Measurements from ENCODE around the gene CLCN4.

The CLCN4 gene

DNA sequence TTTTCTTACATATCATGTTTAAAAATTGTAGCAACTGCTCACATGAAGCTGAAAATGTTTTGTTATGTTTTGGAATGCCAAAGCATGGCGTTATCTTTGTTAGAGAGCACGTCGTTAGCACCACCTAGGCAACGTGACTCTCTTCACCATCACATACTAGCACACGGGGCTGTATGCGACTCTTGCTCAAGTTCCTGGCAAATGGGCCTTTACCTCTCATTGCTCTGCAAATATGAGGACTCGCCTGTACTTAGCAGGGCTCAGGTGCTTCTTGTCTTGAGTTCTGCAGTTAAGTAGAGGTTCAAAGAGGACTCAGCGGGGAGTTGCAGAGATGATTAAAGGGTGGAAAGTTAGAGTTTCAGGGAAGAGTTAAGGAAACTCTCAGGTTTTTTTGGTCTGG lies 59.4 kb downstream of the CLCN4 start:
- H3K27ac ChIP-seq (ENCODE audit: low read depth, low read length) = no peak overlapping the region
- H3K9ac ChIP-seq (ENCODE audit: low read length) = no peak overlapping the region
- H3K4me1 ChIP-seq (ENCODE audit: control insufficient read depth, insufficient read depth, low read length) = no peaks in the 10 kb centered on the region
- no peaks in the 10 kb centered on the region for H3K36me3 ChIP-seq (ENCODE audit: control insufficient read depth, insufficient read depth, low read length)
- peaks cover 3% of the 10 kb centered on the region for H3K27me3 ChIP-seq (ENCODE audit: control insufficient read depth, insufficient read depth, low read length)
- H3K4me3 ChIP-seq (ENCODE audit: low read length) = no peak overlapping the region

GRCh38 chrX:10217198-10217597 lies 60.4 kb downstream of the CLCN4 start:
- Histone ChIP-seq H3K27ac (ENCODE audit: low read depth, low read length) (no peak overlapping the region), H3K27me3 (ENCODE audit: control insufficient read depth, insufficient read depth, low read length) (peaks cover 3% of the 10 kb centered on the region), H3K4me1 (ENCODE audit: control insufficient read depth, insufficient read depth, low read length) (no peaks in the 10 kb centered on the region), H3K4me3 (ENCODE audit: low read length) (no peak overlapping the region), H3K36me3 (ENCODE audit: control insufficient read depth, insufficient read depth, low read length) (no peaks in the 10 kb centered on the region), H3K9ac (ENCODE audit: low read length) (no peak overlapping the region)

GRCh38 chrX:10221651-10222050 lies 64.9 kb downstream of the CLCN4 start:
- H3K36me3 ChIP-seq (ENCODE audit: control insufficient read depth, insufficient read depth, low read length) = no peaks in the 10 kb centered on the region

DNA sequence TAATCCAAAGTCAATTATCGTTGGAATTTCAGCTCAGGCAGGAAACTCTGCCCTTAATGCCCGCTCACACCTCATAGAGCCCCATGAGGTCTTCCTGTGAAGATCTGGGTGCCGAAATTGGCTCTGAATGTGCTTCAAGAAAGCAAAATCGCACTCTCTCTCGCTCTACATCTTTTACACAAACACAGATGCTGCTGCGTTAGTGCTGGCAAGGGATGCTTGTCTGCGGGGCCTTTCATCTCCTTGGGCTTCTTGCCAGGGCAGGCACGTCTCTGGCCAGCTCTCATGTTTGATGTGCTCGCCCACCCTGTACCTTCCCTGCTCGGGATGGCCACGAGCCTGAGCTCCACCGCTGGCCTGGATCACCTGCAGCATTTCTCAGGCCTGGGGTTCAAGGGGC lies 66.5 kb downstream of the CLCN4 start:
- no peak overlapping the region for H3K9ac ChIP-seq (ENCODE audit: low read length)
- no peaks in the 10 kb centered on the region for H3K4me1 ChIP-seq (ENCODE audit: control insufficient read depth, insufficient read depth, low read length)
- peak overlapping the region; percentile 63 for H3K27ac ChIP-seq (ENCODE audit: low read depth, low read length)
- H3K36me3 ChIP-seq (ENCODE audit: control insufficient read depth, insufficient read depth, low read length) = no peaks in the 10 kb centered on the region
- H3K4me3 ChIP-seq (ENCODE audit: low read length) = no peak overlapping the region
- H3K27me3 ChIP-seq (ENCODE audit: control insufficient read depth, insufficient read depth, low read length) = peaks cover 3% of the 10 kb centered on the region

More at GRCh38 chrX:10221651-10222050, 64.9 kb downstream of the CLCN4 start:
- no peak overlapping the region for H3K9ac ChIP-seq (ENCODE audit: low read length)
- H3K4me3 ChIP-seq (ENCODE audit: low read length) = no peak overlapping the region
- H3K27me3 ChIP-seq (ENCODE audit: control insufficient read depth, insufficient read depth, low read length) = peaks cover 3% of the 10 kb centered on the region
- no peak overlapping the region for H3K27ac ChIP-seq (ENCODE audit: low read depth, low read length)
- H3K4me1 ChIP-seq (ENCODE audit: control insufficient read depth, insufficient read depth, low read length) = no peaks in the 10 kb centered on the region

DNA sequence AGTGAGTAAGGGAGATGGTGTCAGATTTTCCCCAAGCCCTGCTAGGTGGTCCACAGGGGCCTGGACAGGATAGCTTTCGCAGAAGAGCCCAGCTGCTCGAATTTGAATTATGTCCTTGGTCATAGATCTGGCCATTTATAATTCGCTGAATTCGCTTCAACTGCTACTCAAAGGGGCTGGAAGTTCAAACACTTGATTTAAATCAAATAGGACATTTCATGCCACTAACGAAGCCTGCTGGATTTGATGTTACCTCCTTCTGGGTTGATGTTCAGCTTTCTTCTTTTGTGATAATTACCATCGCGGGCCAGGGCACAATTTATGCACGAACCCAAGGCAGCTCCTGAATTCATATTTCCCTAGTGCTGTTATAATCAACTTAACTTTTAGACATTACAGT lies 67.0 kb downstream of the CLCN4 start:
- Histone ChIP-seq H3K4me1 (ENCODE audit: control insufficient read depth, insufficient read depth, low read length) (no peaks in the 10 kb centered on the region), H3K27me3 (ENCODE audit: control insufficient read depth, insufficient read depth, low read length) (peaks cover 3% of the 10 kb centered on the region), H3K27ac (ENCODE audit: low read depth, low read length) (no peak overlapping the region), H3K36me3 (ENCODE audit: control insufficient read depth, insufficient read depth, low read length) (no peaks in the 10 kb centered on the region), H3K4me3 (ENCODE audit: low read length) (no peak overlapping the region), H3K9ac (ENCODE audit: low read length) (no peak overlapping the region)

DNA sequence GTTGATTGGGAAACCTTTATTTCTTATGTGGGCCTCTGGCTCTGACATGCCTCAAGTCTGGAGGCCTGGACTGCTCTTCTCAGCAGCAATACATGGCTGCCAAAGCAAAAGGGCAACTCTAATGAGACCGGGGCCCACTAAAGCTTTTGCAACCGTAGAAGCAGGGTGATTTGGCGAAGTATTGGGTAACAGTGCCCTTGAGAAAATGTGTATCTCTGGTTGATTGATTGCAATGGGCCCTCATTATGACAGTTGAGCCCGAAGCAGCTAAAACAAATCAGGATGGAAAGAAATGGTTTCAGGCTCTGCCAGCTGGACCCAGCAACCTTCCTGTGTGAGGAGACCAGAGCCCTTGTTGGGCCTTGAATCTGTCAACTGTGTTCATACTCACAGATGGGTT lies 73.4 kb downstream of the CLCN4 start:
- H3K36me3 ChIP-seq (ENCODE audit: control insufficient read depth, insufficient read depth, low read length) = no peaks in the 10 kb centered on the region
- peaks cover 2% of the 10 kb centered on the region for H3K4me1 ChIP-seq (ENCODE audit: control insufficient read depth, insufficient read depth, low read length)
- H3K4me3 ChIP-seq (ENCODE audit: low read length) = no peak overlapping the region
- no peak overlapping the region for H3K9ac ChIP-seq (ENCODE audit: low read length)
- no peaks in the 10 kb centered on the region for H3K27me3 ChIP-seq (ENCODE audit: control insufficient read depth, insufficient read depth, low read length)
- H3K27ac ChIP-seq (ENCODE audit: low read depth, low read length) = no peak overlapping the region

- peaks cover 5% of the 10 kb centered on the region for H3K4me1 ChIP-seq (ENCODE audit: control insufficient read depth, insufficient read depth, low read length)
- H3K27ac ChIP-seq (ENCODE audit: low read depth, low read length) = no peak overlapping the region
- H3K36me3 ChIP-seq (ENCODE audit: control insufficient read depth, insufficient read depth, low read length) = no peaks in the 10 kb centered on the region
- H3K9ac ChIP-seq (ENCODE audit: low read length) = no peak overlapping the region
- no peak overlapping the region for H3K4me3 ChIP-seq (ENCODE audit: low read length)
- no peaks in the 10 kb centered on the region for H3K27me3 ChIP-seq (ENCODE audit: control insufficient read depth, insufficient read depth, low read length)
Observed at GRCh38 chrX:10231461-10231860, 74.7 kb downstream of the CLCN4 start.

- no peak overlapping the region for H3K27ac ChIP-seq (ENCODE audit: low read depth, low read length)
- no peak overlapping the region for H3K4me3 ChIP-seq (ENCODE audit: low read length)
- no peaks in the 10 kb centered on the region for H3K27me3 ChIP-seq (ENCODE audit: control insufficient read depth, insufficient read depth, low read length)
- H3K9ac ChIP-seq (ENCODE audit: low read length) = no peak overlapping the region
- H3K4me1 ChIP-seq (ENCODE audit: control insufficient read depth, insufficient read depth, low read length) = peaks cover 5% of the 10 kb centered on the region
- H3K36me3 ChIP-seq (ENCODE audit: control insufficient read depth, insufficient read depth, low read length) = no peaks in the 10 kb centered on the region
Observed at GRCh38 chrX:10233173-10233572, 76.4 kb downstream of the CLCN4 start.

DNA sequence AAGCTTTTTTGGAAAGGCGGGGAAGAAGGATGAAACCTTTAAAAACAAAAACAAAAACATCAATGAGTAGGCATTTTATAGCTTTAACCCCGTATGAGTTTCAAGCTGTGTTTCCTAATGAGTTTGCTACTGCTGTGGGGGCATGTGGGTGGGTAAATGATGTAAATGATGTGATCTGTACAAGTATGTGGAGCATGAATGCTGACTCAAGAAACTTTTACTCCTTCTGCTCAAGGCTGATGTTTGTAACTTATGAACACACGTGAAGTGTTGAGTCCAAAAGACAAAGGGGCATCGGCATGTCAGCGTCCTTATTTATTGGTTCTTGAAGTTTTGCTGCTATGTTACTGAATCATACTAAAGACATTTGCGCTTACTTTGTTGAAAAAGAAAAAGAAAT lies 76.9 kb downstream of the CLCN4 start:
- Histone ChIP-seq H3K4me1 (ENCODE audit: control insufficient read depth, insufficient read depth, low read length) (peaks cover 5% of the 10 kb centered on the region), H3K9ac (ENCODE audit: low read length) (no peak overlapping the region), H3K36me3 (ENCODE audit: control insufficient read depth, insufficient read depth, low read length) (no peaks in the 10 kb centered on the region), H3K27me3 (ENCODE audit: control insufficient read depth, insufficient read depth, low read length) (no peaks in the 10 kb centered on the region), H3K4me3 (ENCODE audit: low read length) (no peak overlapping the region), H3K27ac (ENCODE audit: low read depth, low read length) (no peak overlapping the region)

GRCh38 chrX:10235851-10236250 lies 79.1 kb downstream of the CLCN4 start:
- no peak overlapping the region for H3K9ac ChIP-seq (ENCODE audit: low read length)
- no peaks in the 10 kb centered on the region for H3K27me3 ChIP-seq (ENCODE audit: control insufficient read depth, insufficient read depth, low read length)
- peak overlapping the region; percentile 71 for H3K27ac ChIP-seq (ENCODE audit: low read depth, low read length)
- no peaks in the 10 kb centered on the region for H3K36me3 ChIP-seq (ENCODE audit: control insufficient read depth, insufficient read depth, low read length)
- no peak overlapping the region for H3K4me3 ChIP-seq (ENCODE audit: low read length)
- peaks cover 7% of the 10 kb centered on the region for H3K4me1 ChIP-seq (ENCODE audit: control insufficient read depth, insufficient read depth, low read length)

GRCh38 chrX:10237241-10237640 lies 80.5 kb downstream of the CLCN4 start:
- H3K27me3 ChIP-seq (ENCODE audit: control insufficient read depth, insufficient read depth, low read length) = no peaks in the 10 kb centered on the region
- H3K36me3 ChIP-seq (ENCODE audit: control insufficient read depth, insufficient read depth, low read length) = no peaks in the 10 kb centered on the region
- H3K9ac ChIP-seq (ENCODE audit: low read length) = no peak overlapping the region
- no peak overlapping the region for H3K4me3 ChIP-seq (ENCODE audit: low read length)
- peaks cover 7% of the 10 kb centered on the region for H3K4me1 ChIP-seq (ENCODE audit: control insufficient read depth, insufficient read depth, low read length)
- peak overlapping the region; percentile 72 for H3K27ac ChIP-seq (ENCODE audit: low read depth, low read length)

GRCh38 chrX:10239611-10240064 lies 82.9 kb downstream of the CLCN4 start:
- Histone ChIP-seq H3K27me3 (ENCODE audit: control insufficient read depth, insufficient read depth, low read length) (no peaks in the 10 kb centered on the region), H3K9ac (ENCODE audit: low read length) (no peak overlapping the region), H3K4me3 (ENCODE audit: low read length) (no peak overlapping the region), H3K27ac (ENCODE audit: low read depth, low read length) (peak overlapping the region; percentile 60), H3K4me1 (ENCODE audit: control insufficient read depth, insufficient read depth, low read length) (peaks cover 4% of the 10 kb centered on the region), H3K36me3 (ENCODE audit: control insufficient read depth, insufficient read depth, low read length) (no peaks in the 10 kb centered on the region)

- Histone ChIP-seq H3K27me3 (ENCODE audit: control insufficient read depth, insufficient read depth, low read length) (no peaks in the 10 kb centered on the region), H3K9ac (ENCODE audit: low read length) (no peak overlapping the region), H3K36me3 (ENCODE audit: control insufficient read depth, insufficient read depth, low read length) (no peaks in the 10 kb centered on the region), H3K4me1 (ENCODE audit: control insufficient read depth, insufficient read depth, low read length) (peaks cover 4% of the 10 kb centered on the region), H3K27ac (ENCODE audit: low read depth, low read length) (peak overlapping the region; percentile 72), H3K4me3 (ENCODE audit: low read length) (no peak overlapping the region)
Observed at GRCh38 chrX:10240918-10241317, 84.1 kb downstream of the CLCN4 start.
